GM23338 (cell line): ENCODE measurements around the gene CANX. TPM values are rescaled to one million over a fixed set of nuclear protein-coding genes. Genes with fewer than 3 reads are reported as not detected.

Experiments
- ATAC-seq: fragments of 200-7000 bp; cut with Tn5 transposase; 3 replicates; pipeline ENCODE4 v1.9.1; 2020
- DNase-seq: peaks from one replicate; pipeline ENCODE4 v3.0.0-alpha.2; 2015; ENCODE audit warnings: low spot score
- H2AFZ ChIP-seq: fragments of 200-600 bp; sonication (generic); 2 replicates; pipeline ENCODE4 v1.8.0; 2016; ENCODE audit warnings: antibody characterized with exemption, mild to moderate bottlenecking, moderate library complexity
- H3F3A ChIP-seq: fragments of 200-600 bp; sonication (generic); replicated peaks from 2 replicates; pipeline ENCODE4 v1.8.0; 2017; ENCODE audit warnings: antibody characterized with exemption, mixed run types, low read depth
- H3K27ac ChIP-seq: fragments of 200-600 bp; sonication (generic); 2 replicates; pipeline ENCODE4 v1.6.1; 2016; ENCODE audit warnings: low read depth
- H3K27me3 ChIP-seq: fragments of 200-600 bp; sonication (generic); 2 replicates; pipeline ENCODE4 v1.8.0; 2016; ENCODE audit warnings: mild to moderate bottlenecking, mixed run types, moderate library complexity; ENCODE audit not compliant: insufficient read depth
- H3K36me3 ChIP-seq: fragments of 200-600 bp; sonication (generic); 2 replicates; pipeline ENCODE4 v1.8.0; 2016; ENCODE audit warnings: mild to moderate bottlenecking; ENCODE audit not compliant: insufficient read depth
- H3K4me1 ChIP-seq: fragments of 200-600 bp; sonication (generic); 2 replicates; pipeline ENCODE4 v1.8.0; 2016; ENCODE audit warnings: mild to moderate bottlenecking, moderate library complexity; ENCODE audit not compliant: insufficient read depth
- H3K4me2 ChIP-seq: fragments of 200-600 bp; sonication (generic); 2 replicates; pipeline ENCODE4 v1.7.1; 2017; ENCODE audit warnings: mixed run types
- H3K4me3 ChIP-seq: fragments of 200-600 bp; sonication (generic); 2 replicates; pipeline ENCODE4 v1.6.1; 2016; ENCODE audit warnings: mixed run types
- H3K79me2 ChIP-seq: fragments of 200-600 bp; sonication (generic); replicated peaks from 2 replicates; pipeline ENCODE4 v1.8.0; 2017; ENCODE audit warnings: mild to moderate bottlenecking; ENCODE audit not compliant: insufficient read depth
- H3K9me2 ChIP-seq: fragments of 200-600 bp; sonication (generic); 2 replicates; pipeline ENCODE4 v1.8.0; 2017; ENCODE audit not compliant: insufficient read depth
- H4K20me1 ChIP-seq: fragments of 200-600 bp; sonication (generic); replicated peaks from 2 replicates; pipeline ENCODE4 v1.8.0; 2017; ENCODE audit warnings: mild to moderate bottlenecking; ENCODE audit not compliant: insufficient read depth
- H3K27ac Mint-ChIP-seq: 2 replicates; pipeline ENCODE4 v1.8.0; 2020; ENCODE audit warnings: inconsistent platforms, mild to moderate bottlenecking, moderate library complexity, mixed read lengths
- H3K27me3 Mint-ChIP-seq: 3 replicates; pipeline ENCODE4 v1.8.0; 2022; ENCODE audit warnings: low read depth, mild to moderate bottlenecking, moderate library complexity, mixed read lengths, inconsistent platforms; ENCODE audit not compliant: insufficient read depth, poor library complexity
- H3K36me3 Mint-ChIP-seq: 3 replicates; pipeline ENCODE4 v1.8.0; 2021; ENCODE audit warnings: low read depth, mild to moderate bottlenecking, inconsistent platforms, moderate library complexity, mixed read lengths
- H3K4me1 Mint-ChIP-seq: 3 replicates; pipeline ENCODE4 v1.8.0; 2020; ENCODE audit warnings: mild to moderate bottlenecking, inconsistent platforms, mixed read lengths
- H3K4me3 Mint-ChIP-seq: 3 replicates; pipeline ENCODE4 v1.8.0; 2021; ENCODE audit warnings: moderate library complexity, mild to moderate bottlenecking, inconsistent platforms, mixed read lengths
- H3K9me3 Mint-ChIP-seq: 3 replicates; pipeline ENCODE4 v1.8.0; 2020; ENCODE audit warnings: moderate library complexity, mild to moderate bottlenecking, inconsistent platforms, mixed read lengths
- CREB1 ChIP-seq: fragments of 250-450 bp; sonication (Bioruptor Pico); IDR thresholded peaks from 2 replicates; pipeline ENCODE4 v1.5.0; 2020; ENCODE audit warnings: low read depth, mild to moderate bottlenecking, moderate library complexity
- EZH2 ChIP-seq: fragments of 200-600 bp; sonication (generic); IDR thresholded peaks from one replicate; pipeline ENCODE4 v1.8.0; 2017; ENCODE audit warnings: antibody characterized with exemption, mild to moderate bottlenecking, low read depth; ENCODE audit not compliant: unreplicated experiment
- EZH2phosphoT487 ChIP-seq: fragments of 200-600 bp; sonication (generic); IDR thresholded peaks from one replicate; pipeline ENCODE4 v1.8.1; 2018; ENCODE audit warnings: antibody characterized with exemption; ENCODE audit not compliant: unreplicated experiment
- JUNB ChIP-seq: IDR thresholded peaks from one replicate; pipeline ENCODE4 v1.6.1; 2016; ENCODE audit warnings: antibody characterized with exemption; ENCODE audit not compliant: unreplicated experiment
- NANOG ChIP-seq: IDR thresholded peaks from 2 replicates; pipeline ENCODE4 v1.6.1; 2016; ENCODE audit warnings: antibody characterized with exemption, borderline replicate concordance
- POLR2AphosphoS5 ChIP-seq: IDR thresholded peaks from 2 replicates; pipeline ENCODE4 v1.6.1; 2016; ENCODE audit warnings: antibody characterized with exemption, low read depth
- STAT1 ChIP-seq: IDR thresholded peaks from one replicate; pipeline ENCODE4 v1.6.1; 2016; ENCODE audit warnings: antibody characterized with exemption; ENCODE audit not compliant: unreplicated experiment
- ZNF114 ChIP-seq: fragments of 250-450 bp; sonication (Bioruptor Pico); IDR thresholded peaks from 2 replicates; pipeline ENCODE4 v1.5.0; 2020; ENCODE audit warnings: mild to moderate bottlenecking, moderate library complexity
- ZNF331 ChIP-seq: fragments of 250-450 bp; sonication (Bioruptor Pico); IDR thresholded peaks from 2 replicates; pipeline ENCODE4 v1.5.0; 2020; ENCODE audit warnings: low read depth, mild to moderate bottlenecking, moderate library complexity
- polyA plus RNA-seq: library from polyadenylated mRNA; unstranded; fragments of >200 nt; fragmentation: Nextera tagmentation; extraction: Ambion mirVana; gene quantifications from 2 replicates; pipeline ENCODE4 v1.2.1, GENCODE V29; 2016
- total RNA-seq: library from RNA; depleted of rRNA; stranded (reverse); fragments of >200 nt; shearing (Covaris generic); gene quantifications from 2 replicates; pipeline ENCODE4 v1.2.3, GENCODE V29; 2014
- TF ChIP-seq, protein P1 (sequence below): IDR thresholded peaks from one replicate; pipeline ENCODE4 v1.6.1; 2018; ENCODE audit warnings: antibody characterized with exemption; ENCODE audit not compliant: unreplicated experiment
- TF ChIP-seq, protein P2 (sequence below): fragments of 250-450 bp; sonication (Bioruptor Pico); IDR thresholded peaks from 2 replicates; pipeline ENCODE4 v1.5.0; 2020; ENCODE audit warnings: mild to moderate bottlenecking, moderate library complexity
- TF ChIP-seq, protein P3 (sequence below): IDR thresholded peaks from 2 replicates; pipeline ENCODE4 v1.6.1; 2016; ENCODE audit warnings: antibody characterized with exemption
- TF ChIP-seq, protein P4 (sequence below), 2 experiments: fragments of 200-600 bp in 1 of 2; sonication (generic) in 1 of 2; conservative IDR thresholded peaks; 2 replicates each; pipeline versions ENCODE4 v1.5.1 to v1.6.1; 2016 to 2017; ENCODE audit warnings: antibody characterized with exemption in 2 of 2, low read depth in 2 of 2, mild to moderate bottlenecking in 2 of 2, moderate library complexity in 1 of 2

CANX gene
- total and polyA plus RNA-seq, 2 experiments from 2014 or later = 177 to 530 TPM

DNA sequence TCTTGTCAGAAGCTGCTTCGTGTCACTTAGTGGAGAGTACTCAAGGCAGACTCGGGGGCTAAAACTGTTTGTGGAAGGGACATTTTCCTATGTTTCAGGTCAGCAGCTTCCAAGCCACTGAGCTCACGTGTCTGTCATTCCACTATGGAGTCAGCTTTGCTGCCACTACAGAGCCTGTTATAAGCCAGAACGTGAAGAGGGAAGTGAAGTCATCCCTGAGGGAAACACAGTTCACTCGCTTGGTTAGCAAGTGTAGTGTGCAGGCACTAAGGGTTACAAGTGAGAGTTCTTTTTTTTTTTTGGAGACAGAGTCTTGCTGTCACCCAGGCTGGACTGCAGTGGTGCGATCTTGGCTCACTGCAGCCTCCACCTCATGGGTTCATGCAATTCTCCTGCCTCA is 70.5 kb downstream of the CANX start:
- Histone ChIP-seq H3F3A (peaks cover 29% of the 10 kb centered on the region; the same call in 1 of the 2 replicates), H3K4me2 (no peak overlapping the region), H3K9me2 (no peaks in the 10 kb centered on the region), H3K27ac (no peak overlapping the region; the same call in 1 of the 2 replicates), H3K27me3 (no peaks in the 10 kb centered on the region), H3K4me3 (no peak overlapping the region), H2AFZ (no peak overlapping the region), H4K20me1 (peaks cover 21% of the 10 kb centered on the region), H3K79me2 (peaks cover 33% of the 10 kb centered on the region), H3K36me3 (peaks cover 50% of the 10 kb centered on the region), H3K4me1 (no peaks in the 10 kb centered on the region)
- no peak for ATAC-seq
- Mint-ChIP-seq H3K27ac (no peak overlapping the region), H3K27me3 (peaks cover 8% of the 10 kb centered on the region), H3K9me3 (no peaks in the 10 kb centered on the region), H3K36me3 (peaks cover 85% of the 10 kb centered on the region), H3K4me1 (peaks cover 7% of the 10 kb centered on the region; the same call in 2 of the 3 replicates), H3K4me3 (no peak overlapping the region)
- no peak for TF ChIP-seq EZH2phosphoT487
- TF ChIP-seq, protein P1, sequence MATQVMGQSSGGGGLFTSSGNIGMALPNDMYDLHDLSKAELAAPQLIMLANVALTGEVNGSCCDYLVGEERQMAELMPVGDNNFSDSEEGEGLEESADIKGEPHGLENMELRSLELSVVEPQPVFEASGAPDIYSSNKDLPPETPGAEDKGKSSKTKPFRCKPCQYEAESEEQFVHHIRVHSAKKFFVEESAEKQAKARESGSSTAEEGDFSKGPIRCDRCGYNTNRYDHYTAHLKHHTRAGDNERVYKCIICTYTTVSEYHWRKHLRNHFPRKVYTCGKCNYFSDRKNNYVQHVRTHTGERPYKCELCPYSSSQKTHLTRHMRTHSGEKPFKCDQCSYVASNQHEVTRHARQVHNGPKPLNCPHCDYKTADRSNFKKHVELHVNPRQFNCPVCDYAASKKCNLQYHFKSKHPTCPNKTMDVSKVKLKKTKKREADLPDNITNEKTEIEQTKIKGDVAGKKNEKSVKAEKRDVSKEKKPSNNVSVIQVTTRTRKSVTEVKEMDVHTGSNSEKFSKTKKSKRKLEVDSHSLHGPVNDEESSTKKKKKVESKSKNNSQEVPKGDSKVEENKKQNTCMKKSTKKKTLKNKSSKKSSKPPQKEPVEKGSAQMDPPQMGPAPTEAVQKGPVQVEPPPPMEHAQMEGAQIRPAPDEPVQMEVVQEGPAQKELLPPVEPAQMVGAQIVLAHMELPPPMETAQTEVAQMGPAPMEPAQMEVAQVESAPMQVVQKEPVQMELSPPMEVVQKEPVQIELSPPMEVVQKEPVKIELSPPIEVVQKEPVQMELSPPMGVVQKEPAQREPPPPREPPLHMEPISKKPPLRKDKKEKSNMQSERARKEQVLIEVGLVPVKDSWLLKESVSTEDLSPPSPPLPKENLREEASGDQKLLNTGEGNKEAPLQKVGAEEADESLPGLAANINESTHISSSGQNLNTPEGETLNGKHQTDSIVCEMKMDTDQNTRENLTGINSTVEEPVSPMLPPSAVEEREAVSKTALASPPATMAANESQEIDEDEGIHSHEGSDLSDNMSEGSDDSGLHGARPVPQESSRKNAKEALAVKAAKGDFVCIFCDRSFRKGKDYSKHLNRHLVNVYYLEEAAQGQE = no peak
- TF ChIP-seq POLR2AphosphoS5 = no peak
- TF ChIP-seq, protein P2, sequence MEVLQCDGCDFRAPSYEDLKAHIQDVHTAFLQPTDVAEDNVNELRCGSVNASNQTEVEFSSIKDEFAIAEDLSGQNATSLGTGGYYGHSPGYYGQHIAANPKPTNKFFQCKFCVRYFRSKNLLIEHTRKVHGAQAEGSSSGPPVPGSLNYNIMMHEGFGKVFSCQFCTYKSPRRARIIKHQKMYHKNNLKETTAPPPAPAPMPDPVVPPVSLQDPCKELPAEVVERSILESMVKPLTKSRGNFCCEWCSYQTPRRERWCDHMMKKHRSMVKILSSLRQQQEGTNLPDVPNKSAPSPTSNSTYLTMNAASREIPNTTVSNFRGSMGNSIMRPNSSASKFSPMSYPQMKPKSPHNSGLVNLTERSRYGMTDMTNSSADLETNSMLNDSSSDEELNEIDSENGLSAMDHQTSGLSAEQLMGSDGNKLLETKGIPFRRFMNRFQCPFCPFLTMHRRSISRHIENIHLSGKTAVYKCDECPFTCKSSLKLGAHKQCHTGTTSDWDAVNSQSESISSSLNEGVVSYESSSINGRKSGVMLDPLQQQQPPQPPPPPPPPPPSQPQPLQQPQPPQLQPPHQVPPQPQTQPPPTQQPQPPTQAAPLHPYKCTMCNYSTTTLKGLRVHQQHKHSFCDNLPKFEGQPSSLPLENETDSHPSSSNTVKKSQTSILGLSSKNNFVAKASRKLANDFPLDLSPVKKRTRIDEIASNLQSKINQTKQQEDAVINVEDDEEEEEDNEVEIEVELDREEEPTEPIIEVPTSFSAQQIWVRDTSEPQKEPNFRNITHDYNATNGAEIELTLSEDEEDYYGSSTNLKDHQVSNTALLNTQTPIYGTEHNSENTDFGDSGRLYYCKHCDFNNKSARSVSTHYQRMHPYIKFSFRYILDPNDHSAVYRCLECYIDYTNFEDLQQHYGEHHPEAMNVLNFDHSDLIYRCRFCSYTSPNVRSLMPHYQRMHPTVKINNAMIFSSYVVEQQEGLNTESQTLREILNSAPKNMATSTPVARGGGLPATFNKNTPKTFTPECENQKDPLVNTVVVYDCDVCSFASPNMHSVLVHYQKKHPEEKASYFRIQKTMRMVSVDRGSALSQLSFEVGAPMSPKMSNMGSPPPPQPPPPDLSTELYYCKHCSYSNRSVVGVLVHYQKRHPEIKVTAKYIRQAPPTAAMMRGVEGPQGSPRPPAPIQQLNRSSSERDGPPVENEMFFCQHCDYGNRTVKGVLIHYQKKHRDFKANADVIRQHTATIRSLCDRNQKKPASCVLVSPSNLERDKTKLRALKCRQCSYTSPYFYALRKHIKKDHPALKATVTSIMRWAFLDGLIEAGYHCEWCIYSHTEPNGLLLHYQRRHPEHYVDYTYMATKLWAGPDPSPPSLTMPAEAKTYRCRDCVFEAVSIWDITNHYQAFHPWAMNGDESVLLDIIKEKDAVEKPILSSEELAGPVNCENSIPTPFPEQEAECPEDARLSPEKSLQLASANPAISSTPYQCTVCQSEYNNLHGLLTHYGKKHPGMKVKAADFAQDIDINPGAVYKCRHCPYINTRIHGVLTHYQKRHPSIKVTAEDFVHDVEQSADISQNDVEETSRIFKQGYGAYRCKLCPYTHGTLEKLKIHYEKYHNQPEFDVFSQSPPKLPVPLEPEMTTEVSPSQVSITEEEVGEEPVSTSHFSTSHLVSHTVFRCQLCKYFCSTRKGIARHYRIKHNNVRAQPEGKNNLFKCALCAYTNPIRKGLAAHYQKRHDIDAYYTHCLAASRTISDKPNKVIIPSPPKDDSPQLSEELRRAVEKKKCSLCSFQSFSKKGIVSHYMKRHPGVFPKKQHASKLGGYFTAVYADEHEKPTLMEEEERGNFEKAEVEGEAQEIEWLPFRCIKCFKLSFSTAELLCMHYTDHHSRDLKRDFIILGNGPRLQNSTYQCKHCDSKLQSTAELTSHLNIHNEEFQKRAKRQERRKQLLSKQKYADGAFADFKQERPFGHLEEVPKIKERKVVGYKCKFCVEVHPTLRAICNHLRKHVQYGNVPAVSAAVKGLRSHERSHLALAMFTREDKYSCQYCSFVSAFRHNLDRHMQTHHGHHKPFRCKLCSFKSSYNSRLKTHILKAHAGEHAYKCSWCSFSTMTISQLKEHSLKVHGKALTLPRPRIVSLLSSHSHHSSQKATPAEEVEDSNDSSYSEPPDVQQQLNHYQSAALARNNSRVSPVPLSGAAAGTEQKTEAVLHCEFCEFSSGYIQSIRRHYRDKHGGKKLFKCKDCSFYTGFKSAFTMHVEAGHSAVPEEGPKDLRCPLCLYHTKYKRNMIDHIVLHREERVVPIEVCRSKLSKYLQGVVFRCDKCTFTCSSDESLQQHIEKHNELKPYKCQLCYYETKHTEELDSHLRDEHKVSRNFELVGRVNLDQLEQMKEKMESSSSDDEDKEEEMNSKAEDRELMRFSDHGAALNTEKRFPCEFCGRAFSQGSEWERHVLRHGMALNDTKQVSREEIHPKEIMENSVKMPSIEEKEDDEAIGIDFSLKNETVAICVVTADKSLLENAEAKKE = no peak
- no peak for TF ChIP-seq STAT1
- no peak for TF ChIP-seq ZNF114 (CRISPR knock-in tag)
- no peak for TF ChIP-seq EZH2
- TF ChIP-seq CREB1 (CRISPR knock-in tag) = no peak
- TF ChIP-seq, protein P3, sequence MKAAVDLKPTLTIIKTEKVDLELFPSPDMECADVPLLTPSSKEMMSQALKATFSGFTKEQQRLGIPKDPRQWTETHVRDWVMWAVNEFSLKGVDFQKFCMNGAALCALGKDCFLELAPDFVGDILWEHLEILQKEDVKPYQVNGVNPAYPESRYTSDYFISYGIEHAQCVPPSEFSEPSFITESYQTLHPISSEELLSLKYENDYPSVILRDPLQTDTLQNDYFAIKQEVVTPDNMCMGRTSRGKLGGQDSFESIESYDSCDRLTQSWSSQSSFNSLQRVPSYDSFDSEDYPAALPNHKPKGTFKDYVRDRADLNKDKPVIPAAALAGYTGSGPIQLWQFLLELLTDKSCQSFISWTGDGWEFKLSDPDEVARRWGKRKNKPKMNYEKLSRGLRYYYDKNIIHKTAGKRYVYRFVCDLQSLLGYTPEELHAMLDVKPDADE = no peak
- no peak for TF ChIP-seq NANOG
- TF ChIP-seq JUNB = no peak
- TF ChIP-seq ZNF331 (CRISPR knock-in tag) = no peak
- TF ChIP-seq, protein P4, sequence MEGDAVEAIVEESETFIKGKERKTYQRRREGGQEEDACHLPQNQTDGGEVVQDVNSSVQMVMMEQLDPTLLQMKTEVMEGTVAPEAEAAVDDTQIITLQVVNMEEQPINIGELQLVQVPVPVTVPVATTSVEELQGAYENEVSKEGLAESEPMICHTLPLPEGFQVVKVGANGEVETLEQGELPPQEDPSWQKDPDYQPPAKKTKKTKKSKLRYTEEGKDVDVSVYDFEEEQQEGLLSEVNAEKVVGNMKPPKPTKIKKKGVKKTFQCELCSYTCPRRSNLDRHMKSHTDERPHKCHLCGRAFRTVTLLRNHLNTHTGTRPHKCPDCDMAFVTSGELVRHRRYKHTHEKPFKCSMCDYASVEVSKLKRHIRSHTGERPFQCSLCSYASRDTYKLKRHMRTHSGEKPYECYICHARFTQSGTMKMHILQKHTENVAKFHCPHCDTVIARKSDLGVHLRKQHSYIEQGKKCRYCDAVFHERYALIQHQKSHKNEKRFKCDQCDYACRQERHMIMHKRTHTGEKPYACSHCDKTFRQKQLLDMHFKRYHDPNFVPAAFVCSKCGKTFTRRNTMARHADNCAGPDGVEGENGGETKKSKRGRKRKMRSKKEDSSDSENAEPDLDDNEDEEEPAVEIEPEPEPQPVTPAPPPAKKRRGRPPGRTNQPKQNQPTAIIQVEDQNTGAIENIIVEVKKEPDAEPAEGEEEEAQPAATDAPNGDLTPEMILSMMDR (conservative IDR thresholded peaks at IDR 0.05; ENCODE audit: low read depth in 2 of 2) = no peak
- no peak for DNase-seq
